Measurements from ENCODE around the gene MRAP2.
"Not testable (repeated sequence)": the region's sequence is repeated elsewhere in the genome, so short reads cannot be mapped to it uniquely, and the experiment has no call there.

Gene MRAP2

DNA sequence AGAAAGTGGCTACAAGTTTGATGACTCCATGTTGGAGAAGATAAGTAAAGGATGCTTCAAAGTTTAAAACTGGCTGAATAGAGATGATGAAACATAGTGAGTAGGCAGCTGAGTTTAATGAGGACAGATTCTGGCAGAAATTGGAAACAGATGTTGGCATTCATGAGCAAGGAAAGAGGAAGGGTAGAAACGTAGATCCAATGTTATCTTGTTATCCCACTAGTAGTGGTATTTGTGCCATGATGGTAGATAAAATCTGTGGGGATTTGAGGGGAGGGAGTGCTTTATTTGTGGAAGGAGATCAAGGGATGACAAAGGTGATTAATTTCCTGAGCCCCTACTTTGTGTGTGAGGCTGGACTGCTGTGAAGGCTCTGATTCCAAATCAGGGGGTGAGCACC, 69.5 kb downstream of the MRAP2 start:
- DNase-seq (ENCODE audit: low read depth), result no peak
- TF ChIP-seq, protein P1, sequence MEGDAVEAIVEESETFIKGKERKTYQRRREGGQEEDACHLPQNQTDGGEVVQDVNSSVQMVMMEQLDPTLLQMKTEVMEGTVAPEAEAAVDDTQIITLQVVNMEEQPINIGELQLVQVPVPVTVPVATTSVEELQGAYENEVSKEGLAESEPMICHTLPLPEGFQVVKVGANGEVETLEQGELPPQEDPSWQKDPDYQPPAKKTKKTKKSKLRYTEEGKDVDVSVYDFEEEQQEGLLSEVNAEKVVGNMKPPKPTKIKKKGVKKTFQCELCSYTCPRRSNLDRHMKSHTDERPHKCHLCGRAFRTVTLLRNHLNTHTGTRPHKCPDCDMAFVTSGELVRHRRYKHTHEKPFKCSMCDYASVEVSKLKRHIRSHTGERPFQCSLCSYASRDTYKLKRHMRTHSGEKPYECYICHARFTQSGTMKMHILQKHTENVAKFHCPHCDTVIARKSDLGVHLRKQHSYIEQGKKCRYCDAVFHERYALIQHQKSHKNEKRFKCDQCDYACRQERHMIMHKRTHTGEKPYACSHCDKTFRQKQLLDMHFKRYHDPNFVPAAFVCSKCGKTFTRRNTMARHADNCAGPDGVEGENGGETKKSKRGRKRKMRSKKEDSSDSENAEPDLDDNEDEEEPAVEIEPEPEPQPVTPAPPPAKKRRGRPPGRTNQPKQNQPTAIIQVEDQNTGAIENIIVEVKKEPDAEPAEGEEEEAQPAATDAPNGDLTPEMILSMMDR (IDR thresholded peaks at IDR 0.05; ENCODE audit: low read depth, low read length, missing control alignments), result no peak
- no peak overlapping the region for H3K4me3 ChIP-seq (ENCODE audit: low read depth, low read length)

DNA sequence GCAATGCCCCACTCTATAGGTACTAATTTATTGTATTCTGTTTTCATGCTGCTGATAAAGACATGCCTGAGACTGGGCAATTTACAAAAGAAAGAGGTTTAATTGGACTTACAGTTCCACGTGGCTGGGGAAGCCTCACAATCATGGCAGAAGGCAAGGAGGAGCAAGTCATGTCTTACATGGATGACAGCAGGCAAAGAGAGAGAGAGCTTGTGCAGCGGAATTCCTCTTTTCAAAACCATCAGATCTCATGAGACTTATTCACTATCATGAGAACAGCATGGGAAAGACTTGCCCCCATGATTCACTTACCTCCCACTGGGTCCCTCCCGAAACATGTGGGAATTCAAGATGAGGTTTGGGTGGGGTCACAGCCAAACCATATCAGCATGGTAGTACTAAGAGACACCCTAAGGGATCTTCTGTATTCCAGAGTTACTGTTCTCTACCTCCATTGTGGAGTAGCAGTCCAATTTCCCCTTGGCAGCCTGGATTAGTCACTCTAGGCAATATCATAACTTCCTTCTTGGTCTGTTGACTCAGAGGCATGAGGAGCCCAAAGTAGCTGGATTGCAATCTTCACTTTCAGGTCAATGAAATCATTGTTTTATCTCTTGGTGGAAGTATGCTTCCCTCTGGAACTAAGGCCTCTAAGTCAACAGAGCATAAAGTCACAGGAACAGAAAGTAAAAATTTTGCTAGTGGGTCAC, 71.8 kb downstream of the MRAP2 start:
- not testable (repeated sequence) for H3K4me3 ChIP-seq (ENCODE audit: low read depth, low read length); DNase-seq (ENCODE audit: low read depth)

DNA sequence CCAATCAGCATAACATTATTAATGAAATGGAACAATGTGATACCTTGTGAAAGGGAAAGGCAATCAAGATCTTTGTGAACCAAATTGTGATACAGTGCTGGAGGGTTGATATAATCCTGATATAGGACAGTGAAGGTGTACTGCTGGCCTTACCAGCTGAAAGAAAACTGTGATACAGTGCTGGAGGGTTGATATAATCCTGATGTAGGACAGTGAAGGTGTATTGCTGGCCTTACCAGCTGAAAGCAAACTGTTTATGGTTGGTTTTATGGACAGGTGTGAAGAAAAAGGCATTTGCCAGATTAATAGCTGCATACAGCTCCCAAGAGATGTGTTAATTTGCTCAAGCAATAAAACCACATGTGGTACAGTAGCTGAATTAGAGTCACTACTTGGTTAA, 73.9 kb downstream of the MRAP2 start:
- no peak for DNase-seq (ENCODE audit: low read depth)
- no peak overlapping the region for H3K4me3 ChIP-seq (ENCODE audit: low read depth, low read length)
- TF ChIP-seq, protein P1 (IDR thresholded peaks at IDR 0.05; ENCODE audit: low read depth, low read length, missing control alignments), result no peak

DNA sequence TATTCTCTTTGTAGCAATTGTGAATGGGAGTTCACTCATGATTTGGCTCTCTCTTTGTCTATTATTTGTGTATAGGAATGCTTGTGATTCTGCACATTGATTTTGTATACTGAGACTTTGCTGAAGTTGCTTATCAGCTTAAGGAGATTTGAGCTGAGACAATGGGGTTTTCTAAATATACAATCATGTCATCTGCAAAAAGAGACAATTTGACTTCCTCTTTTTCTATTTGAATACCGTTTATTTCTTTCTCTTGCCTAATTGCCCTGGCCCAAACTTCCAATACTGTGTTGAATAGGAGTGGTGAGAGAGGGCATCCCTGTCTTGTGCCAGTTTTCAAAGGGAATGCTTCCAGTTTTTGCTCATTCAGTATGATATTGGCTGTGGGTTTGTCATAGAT, 77.8 kb downstream of the MRAP2 start:
- not testable (repeated sequence) for DNase-seq (ENCODE audit: low read depth)

DNA sequence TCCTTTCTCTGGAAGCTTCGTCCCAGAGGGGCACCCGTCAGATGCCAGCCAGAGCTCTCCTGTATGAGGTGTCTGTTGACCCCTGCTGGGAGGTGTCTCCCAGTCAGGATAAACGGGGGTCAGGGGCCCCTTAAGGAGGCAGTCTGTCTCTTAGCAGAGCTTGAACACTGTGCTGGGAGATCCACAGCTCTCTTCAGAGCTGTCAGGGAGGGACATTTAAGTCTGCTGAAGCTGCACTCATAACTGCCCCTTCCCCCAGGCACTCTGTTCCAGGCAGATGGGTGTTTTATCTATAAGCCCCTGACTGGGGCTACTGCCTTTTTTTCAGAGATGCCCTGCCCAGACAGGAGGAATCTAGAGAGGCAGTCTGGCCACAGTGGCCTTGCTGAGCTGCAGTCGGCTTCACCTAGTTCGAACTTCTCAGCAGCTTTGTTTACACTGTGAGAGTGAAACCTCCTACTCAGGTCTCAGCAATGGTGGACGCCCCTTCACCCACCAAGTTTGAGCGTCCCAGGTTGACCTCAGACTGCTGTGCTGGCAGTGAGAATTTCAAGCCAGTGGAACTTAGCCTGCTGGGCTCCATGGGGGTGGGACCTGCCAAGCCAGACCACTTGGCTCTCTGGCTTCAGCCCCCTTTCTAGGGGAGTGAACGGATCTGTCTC, 81.5 kb downstream of the MRAP2 start:
- not testable (repeated sequence) for H3K4me3 ChIP-seq (ENCODE audit: low read depth, low read length); DNase-seq (ENCODE audit: low read depth)

More for the DNA sequence above, 77.8 kb downstream of the MRAP2 start:
- not testable (repeated sequence) for H3K4me3 ChIP-seq (ENCODE audit: low read depth, low read length)

DNA sequence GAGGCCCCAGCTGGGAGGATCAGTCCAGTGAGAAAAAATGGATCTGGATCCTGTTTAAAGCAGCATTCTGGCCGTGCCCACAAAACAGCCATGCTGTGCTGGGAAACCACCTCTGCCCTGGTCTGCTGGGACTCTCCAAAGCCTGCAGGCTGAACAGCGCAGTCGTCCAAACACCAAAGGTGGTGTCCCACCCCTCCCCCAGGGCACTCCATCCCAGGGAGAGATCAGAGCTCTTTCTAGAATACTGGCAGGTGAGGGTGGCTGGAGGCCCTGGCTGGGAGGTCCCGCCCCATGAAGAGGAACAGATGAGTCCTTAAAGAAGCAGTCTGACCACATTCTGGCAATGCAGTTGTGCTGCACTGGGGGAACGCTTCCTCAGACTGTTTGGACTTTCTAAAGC, 84.6 kb downstream of the MRAP2 start:
- TF ChIP-seq, protein P1 (IDR thresholded peaks at IDR 0.05; ENCODE audit: low read depth, low read length, missing control alignments), result no peak
- DNase-seq (ENCODE audit: low read depth), result no peak
- no peak overlapping the region for H3K4me3 ChIP-seq (ENCODE audit: low read depth, low read length)

DNA sequence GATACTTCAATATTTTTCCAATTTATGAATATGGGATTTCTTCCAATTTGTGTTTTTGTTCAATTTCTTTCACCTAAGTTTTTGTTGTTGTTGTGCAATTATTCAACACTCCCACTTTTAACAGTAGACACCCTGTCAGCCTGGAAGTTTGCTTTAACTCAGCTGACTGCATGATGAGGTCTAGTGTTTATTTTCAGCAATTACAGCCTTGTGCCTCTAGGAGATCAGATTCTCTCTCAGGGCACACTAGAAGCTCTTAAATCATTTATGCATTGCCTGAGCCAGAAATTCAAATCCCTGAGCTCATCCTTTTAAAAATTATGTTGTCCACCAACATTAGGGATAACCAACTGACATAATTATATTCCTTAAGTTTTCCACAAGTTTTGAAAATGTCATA, 85.7 kb downstream of the MRAP2 start:
- DNase-seq (ENCODE audit: low read depth), result no peak
- no peak overlapping the region for H3K4me3 ChIP-seq (ENCODE audit: low read depth, low read length)
- TF ChIP-seq, protein P1 (IDR thresholded peaks at IDR 0.05; ENCODE audit: low read depth, low read length, missing control alignments), result no peak

DNA sequence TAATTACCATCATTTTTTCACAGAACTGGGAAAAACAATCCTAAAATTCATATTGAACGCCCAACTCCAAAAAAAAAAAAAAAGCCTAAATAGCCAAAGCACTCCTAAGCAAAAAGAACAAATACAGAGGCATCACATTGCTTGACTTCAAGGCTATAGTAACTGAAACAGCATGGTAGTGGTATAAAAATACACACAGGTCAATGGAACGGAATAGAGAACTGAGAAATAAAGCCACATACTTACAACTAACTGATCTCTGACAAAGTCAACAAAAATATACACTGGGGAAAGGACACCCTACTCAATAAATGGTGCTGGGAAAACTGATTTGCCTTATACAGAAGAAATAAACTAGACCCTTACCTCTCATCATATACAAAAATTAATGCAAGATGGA, 89.6 kb downstream of the MRAP2 start:
- no peak overlapping the region for H3K4me3 ChIP-seq (ENCODE audit: low read depth, low read length)
- TF ChIP-seq, protein P1 (IDR thresholded peaks at IDR 0.05; ENCODE audit: low read depth, low read length, missing control alignments), result no peak
- DNase-seq (ENCODE audit: low read depth), result no peak

DNA sequence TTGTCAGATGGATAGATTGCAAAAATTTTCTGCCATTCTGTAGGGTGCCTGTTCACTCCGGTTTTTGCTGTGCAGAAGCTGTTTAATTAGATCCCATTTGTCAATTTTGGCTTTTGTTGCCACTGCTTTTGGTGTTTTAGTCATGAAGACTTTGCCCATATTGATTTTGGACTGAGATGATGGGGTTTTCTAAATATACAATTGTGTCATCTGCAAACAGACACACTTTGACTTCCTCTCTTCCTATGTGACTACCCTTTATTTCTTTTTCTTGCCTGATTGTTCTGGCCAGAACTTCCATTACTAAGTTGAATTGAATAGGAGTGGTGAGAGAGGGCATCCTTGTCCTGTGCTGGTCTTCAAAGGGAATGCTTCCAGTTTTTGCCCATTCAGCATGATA, 96.0 kb downstream of the MRAP2 start:
- not testable (repeated sequence) for H3K4me3 ChIP-seq (ENCODE audit: low read depth, low read length)

DNA sequence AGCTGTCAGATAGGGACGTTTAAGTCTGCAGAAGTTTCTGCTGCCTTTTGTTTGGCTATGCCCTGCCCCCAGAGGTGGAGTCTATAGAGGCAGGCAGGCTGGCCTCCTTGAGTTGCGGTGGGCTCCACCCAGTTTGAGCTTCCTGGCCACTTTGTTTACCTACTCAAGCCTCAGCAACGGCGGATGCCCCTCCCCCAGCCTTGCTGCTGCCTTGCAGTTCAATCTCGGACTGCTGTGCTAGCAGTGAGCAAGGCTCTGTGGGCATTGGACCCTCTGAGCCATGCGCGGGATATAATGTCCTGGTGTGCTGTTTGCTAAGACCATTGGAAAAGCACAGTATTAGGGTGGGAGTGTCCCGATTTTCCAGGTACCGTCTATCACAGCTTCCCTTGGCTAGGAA, 99.8 kb downstream of the MRAP2 start:
- not testable (repeated sequence) for DNase-seq (ENCODE audit: low read depth)

More for the DNA sequence above, 96.0 kb downstream of the MRAP2 start:
- DNase-seq (ENCODE audit: low read depth), result not testable (repeated sequence)

More for the DNA sequence above, 99.8 kb downstream of the MRAP2 start:
- not testable (repeated sequence) for H3K4me3 ChIP-seq (ENCODE audit: low read depth, low read length)
